H1 (cell line): ENCODE data around the gene CDR2L. TPM values are rescaled to one million over a fixed set of nuclear protein-coding genes. Genes with fewer than 3 reads are reported as not detected.
A peak's percentile ranks its signal among the peaks of the same experiment; 100 is the strongest.

Experiments used
- ASH2L ChIP-seq: fragments of 200-600, 300-600 bp; sonication (generic); IDR thresholded peaks from one replicate; pipeline ENCODE4 v1.7.1; 2017; ENCODE audit warnings: low read length
- CREB1 ChIP-seq: IDR thresholded peaks from 2 replicates; pipeline ENCODE4 v1.6.1; 2012; ENCODE audit warnings: inconsistent platforms
- JUN ChIP-seq: IDR thresholded peaks from 2 replicates; pipeline ENCODE4 v1.6.1; 2011; ENCODE audit warnings: low read depth, mild to moderate bottlenecking, improper control_type of control experiment, low read length
- NANOG ChIP-seq: IDR thresholded peaks from 2 replicates; pipeline ENCODE4 v1.6.1; 2011; ENCODE audit warnings: low read length, low read depth, mild to moderate bottlenecking, inconsistent platforms; ENCODE audit not compliant: insufficient read depth, poor library complexity, severe bottlenecking
- PHF8 ChIP-seq: fragments of 200-600 bp; sonication (generic); conservative IDR thresholded peaks from 2 replicates; pipeline ENCODE4 v1.7.1; 2012; ENCODE audit warnings: low read depth, mild to moderate bottlenecking, inconsistent platforms, low read length, moderate library complexity
- RFX5 ChIP-seq: IDR thresholded peaks from 2 replicates; pipeline ENCODE4 v1.6.1; 2011; ENCODE audit warnings: low read depth, low read length, improper control_type of control experiment, borderline replicate concordance
- SP2 ChIP-seq: IDR thresholded peaks from 2 replicates; pipeline ENCODE4 v1.6.1; 2012; ENCODE audit warnings: mild to moderate bottlenecking, low read length, inconsistent platforms
- TEAD4 ChIP-seq: IDR thresholded peaks from 2 replicates; pipeline ENCODE4 v1.6.1; 2012; ENCODE audit warnings: low read depth, low read length, inconsistent platforms, mixed read lengths
- polyA plus RNA-seq, 7 experiments: library from polyadenylated mRNA; depleted of rRNA in 3 of 7; stranded (reverse) in 5 of 7; unstranded in 2 of 7; fragments of >200 nt in 5 of 7; fragments of 200-250 nt in 2 of 7; gene quantifications; 1 replicate in 5 of 7; 2 replicates in 1 of 7; 4 replicates in 1 of 7; pipeline versions ENCODE4 v1.2.1 to v1.2.3, GENCODE V29; 2011 to 2013; ENCODE audit warnings: missing spikeins in 2 of 7, mixed read lengths in 2 of 7
- total RNA-seq: library from RNA; stranded (reverse); fragmentation: NEBNext Ultra II Directional; extraction: Animal tissue kit (Norgen Biotek cat#: 25700); gene quantifications from 2 replicates; pipeline ENCODE4 v1.2.1, GENCODE V29; 2021
- TF ChIP-seq, protein P1 (sequence below): fragments of 300-600 bp; sonication (generic); IDR thresholded peaks from 2 replicates; pipeline ENCODE4 v1.7.1; 2012; ENCODE audit warnings: low read length, moderate library complexity, mild to moderate bottlenecking, inconsistent platforms; ENCODE audit not compliant: insufficient replicate concordance
- TF ChIP-seq, protein P2 (sequence below): IDR thresholded peaks from 2 replicates; pipeline ENCODE4 v1.6.1; 2012; ENCODE audit warnings: inconsistent platforms

Gene CDR2L
- total and polyA plus RNA-seq, 2 of the 8 experiments (the other 6 are each of a cell fraction or from before 2014, with no cell fraction given): 20.4 to 38.1 TPM

DNA sequence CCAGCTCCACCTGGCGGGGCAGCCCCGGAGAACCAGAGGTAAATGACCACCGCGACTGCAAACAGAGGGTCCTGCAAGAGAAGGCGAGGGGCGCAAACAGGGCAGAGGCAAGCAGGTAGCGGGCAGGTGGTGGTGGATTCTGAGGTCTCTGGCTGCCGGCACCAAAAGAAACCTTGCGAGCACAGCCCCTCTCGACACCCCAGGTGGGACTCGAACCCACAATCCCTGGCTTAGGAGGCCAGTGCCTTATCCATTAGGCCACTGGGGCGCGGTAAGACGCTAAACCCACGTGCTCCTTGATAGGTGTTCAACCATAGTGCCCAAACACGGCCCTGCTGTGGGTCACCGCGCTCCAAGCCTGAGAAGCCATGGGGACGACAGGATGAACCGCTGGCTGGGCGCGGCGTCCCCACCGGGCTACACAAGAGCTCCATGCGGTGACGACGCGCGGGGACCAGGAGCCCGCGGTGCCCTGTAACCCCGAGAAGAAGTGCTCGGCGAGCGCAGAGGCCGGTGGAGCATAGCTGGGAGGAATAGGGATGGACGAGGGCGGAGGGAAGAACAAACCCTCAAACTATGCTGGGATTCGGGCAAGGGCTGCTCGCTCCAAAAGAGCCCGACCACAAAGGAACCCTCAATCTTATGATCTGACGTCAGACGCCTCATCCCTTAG is 46.9 kb downstream of the CDR2L start (continued):
- TF ChIP-seq JUN: no peak
- TF ChIP-seq, protein P1, sequence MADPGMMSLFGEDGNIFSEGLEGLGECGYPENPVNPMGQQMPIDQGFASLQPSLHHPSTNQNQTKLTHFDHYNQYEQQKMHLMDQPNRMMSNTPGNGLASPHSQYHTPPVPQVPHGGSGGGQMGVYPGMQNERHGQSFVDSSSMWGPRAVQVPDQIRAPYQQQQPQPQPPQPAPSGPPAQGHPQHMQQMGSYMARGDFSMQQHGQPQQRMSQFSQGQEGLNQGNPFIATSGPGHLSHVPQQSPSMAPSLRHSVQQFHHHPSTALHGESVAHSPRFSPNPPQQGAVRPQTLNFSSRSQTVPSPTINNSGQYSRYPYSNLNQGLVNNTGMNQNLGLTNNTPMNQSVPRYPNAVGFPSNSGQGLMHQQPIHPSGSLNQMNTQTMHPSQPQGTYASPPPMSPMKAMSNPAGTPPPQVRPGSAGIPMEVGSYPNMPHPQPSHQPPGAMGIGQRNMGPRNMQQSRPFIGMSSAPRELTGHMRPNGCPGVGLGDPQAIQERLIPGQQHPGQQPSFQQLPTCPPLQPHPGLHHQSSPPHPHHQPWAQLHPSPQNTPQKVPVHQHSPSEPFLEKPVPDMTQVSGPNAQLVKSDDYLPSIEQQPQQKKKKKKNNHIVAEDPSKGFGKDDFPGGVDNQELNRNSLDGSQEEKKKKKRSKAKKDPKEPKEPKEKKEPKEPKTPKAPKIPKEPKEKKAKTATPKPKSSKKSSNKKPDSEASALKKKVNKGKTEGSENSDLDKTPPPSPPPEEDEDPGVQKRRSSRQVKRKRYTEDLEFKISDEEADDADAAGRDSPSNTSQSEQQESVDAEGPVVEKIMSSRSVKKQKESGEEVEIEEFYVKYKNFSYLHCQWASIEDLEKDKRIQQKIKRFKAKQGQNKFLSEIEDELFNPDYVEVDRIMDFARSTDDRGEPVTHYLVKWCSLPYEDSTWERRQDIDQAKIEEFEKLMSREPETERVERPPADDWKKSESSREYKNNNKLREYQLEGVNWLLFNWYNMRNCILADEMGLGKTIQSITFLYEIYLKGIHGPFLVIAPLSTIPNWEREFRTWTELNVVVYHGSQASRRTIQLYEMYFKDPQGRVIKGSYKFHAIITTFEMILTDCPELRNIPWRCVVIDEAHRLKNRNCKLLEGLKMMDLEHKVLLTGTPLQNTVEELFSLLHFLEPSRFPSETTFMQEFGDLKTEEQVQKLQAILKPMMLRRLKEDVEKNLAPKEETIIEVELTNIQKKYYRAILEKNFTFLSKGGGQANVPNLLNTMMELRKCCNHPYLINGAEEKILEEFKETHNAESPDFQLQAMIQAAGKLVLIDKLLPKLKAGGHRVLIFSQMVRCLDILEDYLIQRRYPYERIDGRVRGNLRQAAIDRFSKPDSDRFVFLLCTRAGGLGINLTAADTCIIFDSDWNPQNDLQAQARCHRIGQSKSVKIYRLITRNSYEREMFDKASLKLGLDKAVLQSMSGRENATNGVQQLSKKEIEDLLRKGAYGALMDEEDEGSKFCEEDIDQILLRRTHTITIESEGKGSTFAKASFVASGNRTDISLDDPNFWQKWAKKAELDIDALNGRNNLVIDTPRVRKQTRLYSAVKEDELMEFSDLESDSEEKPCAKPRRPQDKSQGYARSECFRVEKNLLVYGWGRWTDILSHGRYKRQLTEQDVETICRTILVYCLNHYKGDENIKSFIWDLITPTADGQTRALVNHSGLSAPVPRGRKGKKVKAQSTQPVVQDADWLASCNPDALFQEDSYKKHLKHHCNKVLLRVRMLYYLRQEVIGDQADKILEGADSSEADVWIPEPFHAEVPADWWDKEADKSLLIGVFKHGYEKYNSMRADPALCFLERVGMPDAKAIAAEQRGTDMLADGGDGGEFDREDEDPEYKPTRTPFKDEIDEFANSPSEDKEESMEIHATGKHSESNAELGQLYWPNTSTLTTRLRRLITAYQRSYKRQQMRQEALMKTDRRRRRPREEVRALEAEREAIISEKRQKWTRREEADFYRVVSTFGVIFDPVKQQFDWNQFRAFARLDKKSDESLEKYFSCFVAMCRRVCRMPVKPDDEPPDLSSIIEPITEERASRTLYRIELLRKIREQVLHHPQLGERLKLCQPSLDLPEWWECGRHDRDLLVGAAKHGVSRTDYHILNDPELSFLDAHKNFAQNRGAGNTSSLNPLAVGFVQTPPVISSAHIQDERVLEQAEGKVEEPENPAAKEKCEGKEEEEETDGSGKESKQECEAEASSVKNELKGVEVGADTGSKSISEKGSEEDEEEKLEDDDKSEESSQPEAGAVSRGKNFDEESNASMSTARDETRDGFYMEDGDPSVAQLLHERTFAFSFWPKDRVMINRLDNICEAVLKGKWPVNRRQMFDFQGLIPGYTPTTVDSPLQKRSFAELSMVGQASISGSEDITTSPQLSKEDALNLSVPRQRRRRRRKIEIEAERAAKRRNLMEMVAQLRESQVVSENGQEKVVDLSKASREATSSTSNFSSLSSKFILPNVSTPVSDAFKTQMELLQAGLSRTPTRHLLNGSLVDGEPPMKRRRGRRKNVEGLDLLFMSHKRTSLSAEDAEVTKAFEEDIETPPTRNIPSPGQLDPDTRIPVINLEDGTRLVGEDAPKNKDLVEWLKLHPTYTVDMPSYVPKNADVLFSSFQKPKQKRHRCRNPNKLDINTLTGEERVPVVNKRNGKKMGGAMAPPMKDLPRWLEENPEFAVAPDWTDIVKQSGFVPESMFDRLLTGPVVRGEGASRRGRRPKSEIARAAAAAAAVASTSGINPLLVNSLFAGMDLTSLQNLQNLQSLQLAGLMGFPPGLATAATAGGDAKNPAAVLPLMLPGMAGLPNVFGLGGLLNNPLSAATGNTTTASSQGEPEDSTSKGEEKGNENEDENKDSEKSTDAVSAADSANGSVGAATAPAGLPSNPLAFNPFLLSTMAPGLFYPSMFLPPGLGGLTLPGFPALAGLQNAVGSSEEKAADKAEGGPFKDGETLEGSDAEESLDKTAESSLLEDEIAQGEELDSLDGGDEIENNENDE: peak; percentile 30
- TF ChIP-seq SP2: no peak
- TF ChIP-seq CREB1: peak; percentile 40; the same call in 1 of the 2 replicates
- no peak for TF ChIP-seq NANOG
- peak; percentile 100 for TF ChIP-seq ASH2L
- peak; percentile 60 for TF ChIP-seq PHF8
- TF ChIP-seq, protein P2, sequence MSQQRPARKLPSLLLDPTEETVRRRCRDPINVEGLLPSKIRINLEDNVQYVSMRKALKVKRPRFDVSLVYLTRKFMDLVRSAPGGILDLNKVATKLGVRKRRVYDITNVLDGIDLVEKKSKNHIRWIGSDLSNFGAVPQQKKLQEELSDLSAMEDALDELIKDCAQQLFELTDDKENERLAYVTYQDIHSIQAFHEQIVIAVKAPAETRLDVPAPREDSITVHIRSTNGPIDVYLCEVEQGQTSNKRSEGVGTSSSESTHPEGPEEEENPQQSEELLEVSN: peak; percentile 78
- peak; percentile 86 for TF ChIP-seq TEAD4
- TF ChIP-seq RFX5: no peak
